OCI-LY7 (cell line): ENCODE results near the gene PPP1R3E.
A peak's percentile ranks its signal among the peaks of the same experiment; 100 is the strongest.

ENCODE experiments used
- CTCF ChIP-seq: fragments of 200-600 bp; sonication (generic); conservative IDR thresholded peaks from 2 replicates; pipeline ENCODE4 v1.5.1; 2014; ENCODE audit warnings: mild to moderate bottlenecking, antibody characterized with exemption, low read length, moderate library complexity, mixed read lengths
- EZH2phosphoT487 ChIP-seq: fragments of 200-600 bp; sonication (generic); IDR thresholded peaks from 2 replicates; pipeline ENCODE4 v1.6.1; 2018; ENCODE audit warnings: low read depth, borderline replicate concordance, mild to moderate bottlenecking, mixed run types, antibody characterized with exemption, low read length, moderate library complexity, mixed read lengths

- TF ChIP-seq CTCF: peak; percentile 92
- no peak for TF ChIP-seq EZH2phosphoT487
These were observed 7.7 kb downstream of the PPP1R3E start for GRCh38 chr14:23294734-23295561.
